Hematopoietic multipotent progenitor cell treated with erythropoietin and hydrocortisone succinate and interleukin-3 and kit ligand, for 6 days (in vitro differentiated cells): ENCODE measurements around the gene TMEM79.
A peak's percentile ranks its signal among the peaks of the same experiment; 100 is the strongest.

Experiments
- DNase-seq: peaks from one replicate; pipeline ENCODE4 v3.0.0-alpha.2; 2015

Gene TMEM79

GRCh38 chr1:156263288-156263655 is 20.9 kb upstream of the TMEM79 start:
- no peak for DNase-seq

- no peak for DNase-seq
These were observed 18.1 kb upstream of the TMEM79 start for GRCh38 chr1:156266051-156266450.

DNA sequence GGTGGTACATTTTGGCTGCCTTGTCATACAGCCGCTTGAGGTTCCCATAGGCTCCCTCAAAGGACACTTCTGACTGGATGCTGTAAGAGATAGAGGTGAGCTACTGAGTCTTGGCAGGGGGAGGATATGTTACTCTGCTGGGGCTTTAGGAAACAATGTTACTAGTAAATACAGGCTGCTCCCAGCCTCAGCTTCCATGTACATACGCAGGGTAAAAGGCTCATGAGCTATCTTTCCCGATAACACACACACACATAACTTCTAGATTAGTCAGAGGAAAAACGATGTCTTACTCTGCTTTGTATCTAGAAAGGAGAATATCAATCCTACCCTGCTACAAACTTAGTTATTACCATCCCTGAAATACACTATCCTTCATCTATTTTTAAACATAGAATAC is 15.8 kb upstream of the TMEM79 start:
- no peak for DNase-seq

GRCh38 chr1:156270314-156270713 is 13.8 kb upstream of the TMEM79 start:
- DNase-seq = no peak

DNA sequence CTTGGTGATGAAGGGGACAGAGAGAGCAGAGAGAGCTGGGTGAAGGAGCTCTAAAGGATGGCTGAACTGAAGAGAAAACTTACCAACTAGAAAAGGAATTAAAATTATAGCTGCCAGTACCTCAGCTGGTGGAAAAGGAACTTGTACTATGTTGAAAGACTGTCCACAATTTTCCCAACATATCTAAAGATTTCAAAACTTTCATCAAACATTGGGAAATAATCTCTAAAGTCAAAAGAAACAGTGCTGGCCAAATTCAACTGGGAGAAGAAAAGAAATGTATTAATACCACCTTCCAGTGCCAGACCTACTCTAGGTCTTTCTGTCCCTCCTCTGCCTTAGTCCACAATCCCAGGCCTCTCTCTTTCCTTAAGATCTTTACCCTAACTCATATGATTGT is 7.6 kb upstream of the TMEM79 start:
- DNase-seq = peak; percentile 35

GRCh38 chr1:156276966-156277381 is 7.2 kb upstream of the TMEM79 start:
- DNase-seq = peak; percentile 40

DNA sequence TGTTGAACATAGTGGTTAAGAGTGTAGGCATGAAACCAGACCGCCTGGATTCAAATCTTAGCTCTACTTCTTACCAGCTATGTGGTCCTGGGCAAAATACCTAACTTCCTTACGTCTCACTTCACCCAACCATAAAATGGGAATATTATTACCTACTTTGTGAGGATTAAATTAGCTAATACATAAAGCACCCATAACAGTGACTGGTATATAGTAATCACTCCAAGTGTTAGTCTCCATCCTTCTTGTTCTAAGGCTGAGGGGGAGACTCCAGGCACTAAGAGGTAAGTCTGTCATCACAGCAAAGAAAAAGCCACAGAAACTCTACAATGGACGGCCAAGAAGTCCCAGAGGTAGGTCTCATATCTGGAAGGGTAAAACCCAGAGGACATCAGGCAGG is 4.3 kb upstream of the TMEM79 start:
- no peak for DNase-seq

DNA sequence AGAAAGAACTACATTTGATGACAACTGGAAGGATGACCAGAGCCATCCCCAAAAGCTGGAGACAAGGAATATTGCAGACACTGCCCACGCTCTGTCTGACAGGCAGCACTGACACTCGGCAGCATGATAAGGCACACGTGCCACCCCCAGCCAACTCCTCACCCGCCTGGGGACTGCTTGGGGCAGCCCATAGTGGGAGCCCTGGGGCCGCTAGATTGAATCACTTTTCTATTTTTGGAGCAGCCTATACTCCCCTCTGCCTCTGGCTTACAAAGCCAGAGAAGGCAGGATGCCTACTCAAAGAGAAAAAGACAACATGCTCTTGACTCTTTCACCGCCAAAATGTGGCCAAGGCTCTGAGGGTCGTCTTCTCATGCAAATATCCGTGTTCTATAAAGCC is 2.8 kb upstream of the TMEM79 start:
- peak; percentile 87 for DNase-seq

DNA sequence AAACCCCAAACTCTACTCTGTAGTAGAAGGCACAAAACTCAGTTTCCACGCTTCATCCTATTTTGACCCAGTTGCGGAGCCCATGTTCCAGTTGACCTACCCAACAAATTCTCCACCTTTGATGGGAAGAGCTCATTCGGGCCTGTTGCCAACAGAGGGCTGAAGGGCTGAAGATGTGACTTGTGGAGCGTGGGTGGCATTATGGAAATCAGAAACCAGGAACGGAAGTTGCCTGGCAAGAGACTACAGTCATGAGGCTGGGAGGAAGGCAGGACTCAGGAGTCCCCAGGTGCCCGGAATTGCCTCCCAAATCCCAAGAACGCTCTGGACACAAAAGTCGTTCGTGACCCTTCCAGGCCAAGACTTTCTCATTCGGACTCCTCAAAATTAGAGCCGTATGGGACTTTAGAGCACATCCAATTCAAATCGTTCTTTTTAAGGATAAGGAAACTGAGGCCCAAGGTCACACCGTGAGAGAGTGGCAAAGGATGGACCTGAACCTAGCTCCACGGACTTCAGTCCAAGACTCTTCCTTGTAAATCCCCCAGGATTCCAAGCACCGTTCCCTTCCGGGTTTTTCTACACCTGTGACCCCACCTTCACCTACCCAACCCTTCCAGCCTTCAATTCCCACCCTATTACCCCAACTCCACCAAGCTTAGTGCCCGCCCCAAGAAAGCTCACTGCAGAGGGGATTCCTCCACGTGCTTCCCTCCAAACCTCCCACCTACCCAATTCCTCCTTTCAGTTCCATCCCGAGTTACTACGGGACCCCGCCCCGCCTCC is 2.2 kb upstream of the TMEM79 start:
- peak; percentile 47 for DNase-seq

- DNase-seq = peak; percentile 99
These were observed 1.5 kb upstream of the TMEM79 start, which contains the start of gene SMG5 for GRCh38 chr1:156282479-156283222. SMG5 (minus strand) TSS chr1:156282825; CDS start chr1:156282680, 145 bp downstream.

DNA sequence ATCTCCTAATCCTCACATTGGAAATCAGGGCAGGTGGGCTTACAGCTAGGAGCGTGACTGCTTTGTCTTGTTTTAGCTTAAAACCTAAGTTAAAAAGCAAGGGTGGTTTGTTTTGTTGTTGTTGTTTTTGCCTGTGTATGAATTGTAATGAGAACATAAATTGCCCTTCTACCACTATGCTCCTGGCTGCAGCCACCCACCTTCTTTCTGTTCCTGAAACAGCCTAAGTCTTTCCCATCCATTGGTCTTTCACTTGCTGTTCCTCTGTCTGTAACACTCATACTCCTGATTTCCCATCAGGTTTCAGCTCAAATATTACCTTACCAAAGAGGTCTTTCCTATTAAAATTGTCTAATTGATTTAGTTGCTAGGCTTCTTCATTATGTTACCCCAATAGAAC is 604 bp upstream of the TMEM79 start:
- DNase-seq = peak; percentile 9

GRCh38 chr1:156284757-156285156 is 632 bp downstream of the TMEM79 start:
- DNase-seq = no peak

DNA sequence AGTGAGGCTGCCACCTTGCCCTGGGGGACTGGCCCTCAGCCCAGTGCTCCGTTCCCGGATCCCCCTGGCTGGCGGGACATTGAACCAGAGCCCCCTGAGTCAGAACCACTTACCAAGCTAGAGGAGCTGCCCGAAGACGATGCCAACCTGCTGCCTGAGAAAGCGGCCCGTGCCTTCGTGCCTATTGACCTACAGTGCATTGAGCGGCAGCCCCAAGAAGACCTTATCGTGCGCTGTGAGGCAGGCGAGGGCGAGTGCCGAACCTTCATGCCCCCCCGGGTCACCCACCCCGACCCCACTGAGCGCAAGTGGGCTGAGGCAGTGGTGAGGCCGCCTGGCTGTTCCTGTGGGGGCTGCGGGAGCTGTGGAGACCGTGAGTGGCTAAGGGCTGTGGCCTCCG is 1.3 kb downstream of the TMEM79 start:
- no peak for DNase-seq

- DNase-seq = no peak
These were observed 1.9 kb downstream of the TMEM79 start for GRCh38 chr1:156286061-156286460.

DNA sequence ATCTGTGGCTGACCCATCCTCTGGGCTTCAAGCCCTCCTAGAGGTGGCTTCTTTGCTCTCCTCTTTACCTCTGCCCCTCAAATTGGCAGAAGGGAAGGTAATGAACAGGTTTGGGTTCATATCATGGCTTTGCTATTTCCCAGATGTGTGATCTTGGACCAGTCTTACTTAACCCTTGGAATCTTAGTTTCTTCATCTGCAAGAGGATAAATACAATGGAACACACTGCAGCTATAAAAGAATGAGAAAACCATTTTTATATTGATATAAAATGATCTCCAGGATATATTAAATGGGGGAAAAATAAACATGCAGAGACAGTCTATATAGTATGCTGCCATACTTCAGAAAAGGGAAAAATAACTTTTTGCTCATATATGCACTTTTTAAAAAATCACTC is 5.7 kb downstream of the TMEM79 start:
- DNase-seq = no peak

DNA sequence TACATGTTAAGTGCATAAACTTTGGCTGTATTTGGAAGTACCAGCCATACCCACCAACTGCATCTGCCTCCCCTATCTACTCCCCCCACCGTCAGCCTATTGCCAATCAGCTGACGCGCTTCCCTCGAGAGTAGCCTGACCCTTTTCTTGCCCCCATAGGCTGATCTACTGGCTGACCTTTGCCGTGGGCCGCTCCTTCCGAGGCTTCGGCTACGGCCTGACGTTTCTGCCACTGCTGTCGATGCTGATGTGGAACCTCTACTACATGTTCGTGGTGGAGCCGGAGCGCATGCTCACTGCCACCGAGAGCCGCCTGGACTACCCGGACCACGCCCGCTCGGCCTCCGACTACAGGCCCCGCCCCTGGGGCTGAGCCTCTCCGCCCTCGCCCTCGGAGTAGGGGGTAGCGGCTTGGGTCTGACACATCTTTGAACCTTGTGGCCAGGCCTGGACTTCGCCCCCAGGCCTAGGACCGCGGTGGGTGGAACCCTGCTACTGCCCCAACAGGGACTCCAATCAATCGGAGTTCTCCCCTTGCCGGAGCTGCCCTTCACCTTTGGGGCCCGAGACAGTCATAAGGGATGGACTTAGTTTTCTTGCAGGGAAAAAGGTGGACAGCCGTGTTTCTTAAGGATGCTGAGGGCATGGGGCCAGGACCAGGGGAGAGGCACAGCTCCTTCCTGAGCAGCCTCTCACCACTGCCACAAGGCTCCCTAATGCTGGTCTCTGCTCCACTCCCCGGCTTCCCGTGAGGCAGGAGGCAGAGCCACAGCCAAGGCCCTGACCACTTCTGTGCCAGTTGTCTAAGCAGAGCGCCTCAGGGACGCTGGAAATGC is 7.3 kb downstream of the TMEM79 start:
- DNase-seq = peak; percentile 91

DNA sequence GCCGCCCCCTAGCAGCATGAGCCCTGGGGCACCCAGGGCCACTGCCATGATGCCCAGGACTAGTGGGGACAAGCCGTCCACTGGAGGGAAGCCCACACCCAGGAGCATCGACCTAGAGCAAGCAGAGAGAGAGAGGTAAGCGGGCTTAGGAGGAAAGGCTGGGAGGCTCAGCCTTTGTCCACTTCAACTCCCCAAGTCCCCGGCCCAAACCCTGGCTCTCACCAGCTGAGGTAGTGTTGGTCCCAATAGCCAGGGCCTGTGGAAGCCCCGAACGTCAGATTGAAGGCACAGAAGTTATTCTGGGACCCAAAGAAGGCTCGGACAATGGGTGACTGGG is 8.9 kb downstream of the TMEM79 start:
- DNase-seq = no peak

- no peak for DNase-seq
These were observed 9.8 kb downstream of the TMEM79 start for GRCh38 chr1:156293895-156294294.

DNA sequence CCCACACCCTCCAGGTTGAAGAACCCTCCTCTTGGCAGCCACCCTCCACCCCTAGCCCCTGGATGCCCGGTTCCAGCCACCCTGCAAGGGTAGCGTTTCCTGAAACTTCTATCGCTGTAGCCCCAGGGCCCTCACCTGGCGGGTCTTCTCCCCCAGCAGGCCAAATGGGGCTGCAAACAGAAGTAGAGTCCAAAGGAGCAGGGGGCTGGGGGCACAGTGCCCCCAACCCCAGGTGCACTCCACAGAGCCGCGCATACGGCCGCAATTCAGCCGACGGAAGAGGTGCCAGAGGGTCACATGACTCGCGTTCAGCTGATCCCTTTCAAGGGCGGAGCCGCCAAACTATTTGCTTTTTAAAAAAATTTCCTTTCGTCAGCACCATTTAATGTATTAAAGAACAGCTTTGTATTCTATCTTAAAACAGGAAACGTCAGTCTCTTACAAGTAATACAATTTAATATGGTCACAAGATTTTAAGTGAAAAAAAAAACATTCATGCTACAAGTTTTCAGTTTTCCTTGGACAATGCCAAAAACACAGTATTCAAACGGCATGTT is 11.3 kb downstream of the TMEM79 start, which contains the start of gene GLMP:
TSS of gene GLMP (minus strand) at position 289 of the 557 bp plus-strand sequence. CDS start at position 255, 34 bp downstream.
- peak; percentile 87 for DNase-seq

- no peak for DNase-seq
These were observed 14.8 kb downstream of the TMEM79 start, which contains the start of gene VHLL for GRCh38 chr1:156298852-156299357. VHLL (minus strand) TSS chr1:156299307; CDS start chr1:156299189, 118 bp downstream.

- DNase-seq = no peak
These were observed 19.1 kb downstream of the TMEM79 start for GRCh38 chr1:156303241-156303640.

DNA sequence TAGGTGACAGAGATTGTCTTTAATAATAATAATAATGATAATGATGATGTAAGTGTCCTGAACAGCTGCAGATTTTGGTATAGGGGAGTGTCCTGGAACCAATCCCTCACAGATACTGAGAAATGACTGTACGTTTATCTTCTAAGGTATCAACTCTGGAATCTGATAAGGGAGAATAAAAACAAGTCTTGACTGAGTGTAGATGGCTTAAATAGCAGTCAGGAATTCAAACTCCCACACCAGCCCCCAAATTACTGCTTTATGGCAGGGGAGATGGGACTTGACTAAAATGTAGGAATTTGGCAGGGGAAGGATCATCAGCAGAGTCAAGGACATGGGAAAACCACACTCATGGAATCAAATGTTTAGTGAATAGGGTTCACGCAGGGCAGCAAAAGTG is 21.1 kb downstream of the TMEM79 start:
- no peak for DNase-seq

DNA sequence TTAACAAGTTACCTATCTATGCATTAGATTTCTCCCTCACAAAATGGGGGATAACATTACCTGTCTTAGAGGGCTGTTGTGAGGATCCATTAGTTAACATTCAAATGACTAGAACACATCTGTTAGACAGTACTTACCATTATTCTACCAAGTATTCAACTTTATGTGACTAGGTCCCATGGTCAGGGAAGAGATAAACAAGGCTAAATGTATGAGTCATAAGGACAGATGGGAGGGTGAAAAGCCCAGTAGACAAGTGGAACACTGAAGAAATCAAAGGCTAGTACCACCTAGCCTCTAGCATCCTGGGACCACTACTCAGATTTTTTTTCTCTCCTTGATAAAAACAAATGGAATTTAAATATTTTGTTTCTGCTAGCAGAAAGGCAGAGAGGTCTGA is 24.0 kb downstream of the TMEM79 start:
- no peak for DNase-seq
